Activated T-cell treated with anti-CD3 and anti-CD28 coated beads, Interleukin-2, amount 50 U/mL, for 1 hour (primary cell): ENCODE measurements around the gene TMED5.
"Not testable (repeated sequence)": the region's sequence is repeated elsewhere in the genome, so short reads cannot be mapped to it uniquely, and the experiment has no call there.

Source experiments
- DNase-seq: peaks from one replicate; pipeline ENCODE4 v3.0.0-alpha.2; 2020

The TMED5 gene

DNA sequence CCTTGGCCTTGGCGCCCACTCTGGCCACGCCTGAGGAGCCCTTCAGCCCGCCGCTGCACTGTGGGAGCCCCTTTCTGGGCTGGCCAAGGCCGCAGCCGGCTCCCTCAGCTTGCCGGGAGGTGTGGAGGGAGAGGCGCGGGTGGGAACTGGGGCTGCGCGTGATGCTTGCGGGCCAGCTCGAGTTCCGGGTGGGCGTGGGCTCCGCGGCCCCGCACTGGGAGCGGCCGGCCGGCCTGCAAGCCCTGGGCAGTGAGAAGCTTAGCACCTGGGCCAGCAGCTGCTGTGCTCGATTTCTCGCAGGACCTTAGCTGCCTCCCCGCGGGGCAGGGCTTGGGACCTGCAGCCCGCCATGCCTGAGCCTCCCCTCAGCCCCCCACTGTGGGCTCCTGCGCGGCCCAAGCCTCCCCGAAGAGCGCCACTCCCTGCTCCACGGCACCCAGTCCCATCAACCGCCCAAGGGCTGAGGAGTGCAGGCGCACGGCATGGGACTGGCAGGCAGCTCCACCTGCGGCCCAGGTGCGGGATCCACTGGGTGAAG, 10.0 kb downstream of the TMED5 start:
- DNase-seq: not testable (repeated sequence)

DNA sequence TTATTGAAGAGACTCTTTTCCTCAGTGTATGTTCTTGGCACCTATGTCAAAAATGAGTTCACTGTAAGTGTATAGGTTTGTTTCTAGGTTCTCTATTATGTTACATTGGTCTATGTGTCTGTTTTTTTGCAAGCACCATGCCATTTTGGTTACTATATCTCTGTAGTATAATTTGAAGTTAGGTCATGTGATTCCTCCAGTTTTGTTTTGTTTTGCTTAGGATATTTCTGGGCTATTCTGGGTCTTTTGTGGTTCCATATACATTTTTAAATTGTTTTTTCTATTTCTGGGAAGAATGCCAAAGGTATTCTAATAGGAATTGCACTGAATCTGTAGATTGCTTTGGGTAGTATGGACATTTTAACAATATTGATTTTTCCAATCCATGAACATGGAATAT, 13.2 kb downstream of the TMED5 start:
- DNase-seq: no peak

DNA sequence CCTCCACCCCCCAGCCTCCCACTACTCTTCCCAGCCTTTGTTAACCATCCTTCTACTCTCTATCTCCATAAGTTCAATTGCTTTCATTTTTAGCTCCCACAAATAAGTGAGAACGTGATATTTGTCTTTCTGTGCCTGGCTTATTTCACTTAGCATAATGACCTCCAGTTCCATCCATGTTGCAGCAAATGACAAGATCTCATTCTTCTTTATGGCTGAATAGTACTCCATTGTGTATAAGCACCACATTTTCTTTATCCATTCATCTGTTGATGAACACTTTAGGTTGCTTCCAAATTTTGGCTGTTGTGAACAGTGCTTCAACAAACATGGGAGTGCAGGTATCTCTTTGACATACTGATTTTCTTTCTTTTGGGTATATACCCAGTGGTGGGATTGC, 14.3 kb downstream of the TMED5 start:
- DNase-seq: not testable (repeated sequence)

DNA sequence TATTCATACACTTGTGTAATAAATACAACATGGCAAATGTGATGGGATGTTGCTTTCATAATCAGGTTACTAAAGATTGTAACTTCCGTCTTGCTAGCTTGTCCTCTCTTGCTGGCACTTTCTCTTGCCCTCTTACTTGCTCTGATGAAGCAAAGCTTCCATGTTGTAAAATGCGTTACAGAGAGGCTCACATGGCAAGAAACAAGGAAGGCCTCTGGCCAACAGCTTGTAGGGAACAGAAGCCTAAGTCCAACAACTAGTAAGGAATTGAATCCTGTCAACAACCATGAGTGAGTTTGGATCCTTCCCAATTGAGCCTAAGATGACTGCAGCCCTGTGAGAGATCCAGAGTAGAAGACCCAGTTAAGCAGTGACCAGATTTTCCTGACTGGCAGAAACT, 15.4 kb downstream of the TMED5 start:
- no peak for DNase-seq

DNA sequence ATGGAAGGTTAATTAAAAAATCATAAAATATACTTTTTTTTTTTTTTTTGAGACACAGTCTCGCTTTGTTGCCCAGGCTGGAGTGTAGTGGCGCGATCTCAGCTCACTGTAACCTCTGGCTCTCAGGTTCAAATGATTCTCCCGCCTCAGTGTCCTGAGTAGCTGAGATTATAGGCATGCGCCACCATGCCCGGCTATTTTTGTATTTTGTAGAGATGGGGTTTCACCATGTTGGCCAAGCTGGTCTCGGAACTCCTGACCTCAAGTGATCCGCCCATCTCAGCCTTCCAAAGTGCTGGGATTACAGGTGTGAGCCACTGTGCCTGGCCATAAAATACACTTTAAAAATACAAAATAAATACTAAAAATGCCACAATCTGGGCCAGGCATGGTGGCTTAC, 16.9 kb downstream of the TMED5 start:
- not testable (repeated sequence) for DNase-seq

DNA sequence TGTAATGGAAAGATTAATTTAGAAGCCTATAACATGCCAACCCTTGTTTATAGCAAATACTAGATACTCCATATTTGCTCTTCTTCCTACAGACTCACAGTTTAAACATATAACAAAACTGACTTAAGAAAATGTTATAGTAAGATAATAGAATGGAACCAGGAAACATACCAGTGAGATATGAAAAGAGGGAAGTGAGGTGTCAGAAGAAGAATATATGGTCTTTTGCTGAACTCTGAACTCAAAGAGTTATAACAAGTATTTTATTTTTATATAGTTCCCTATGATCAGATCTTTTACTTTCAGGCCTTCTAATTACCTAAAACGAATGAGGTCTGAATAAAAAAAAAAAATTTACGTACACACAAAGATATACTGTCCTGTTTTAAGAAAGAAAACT, 20.9 kb downstream of the TMED5 start:
- no peak for DNase-seq

DNA sequence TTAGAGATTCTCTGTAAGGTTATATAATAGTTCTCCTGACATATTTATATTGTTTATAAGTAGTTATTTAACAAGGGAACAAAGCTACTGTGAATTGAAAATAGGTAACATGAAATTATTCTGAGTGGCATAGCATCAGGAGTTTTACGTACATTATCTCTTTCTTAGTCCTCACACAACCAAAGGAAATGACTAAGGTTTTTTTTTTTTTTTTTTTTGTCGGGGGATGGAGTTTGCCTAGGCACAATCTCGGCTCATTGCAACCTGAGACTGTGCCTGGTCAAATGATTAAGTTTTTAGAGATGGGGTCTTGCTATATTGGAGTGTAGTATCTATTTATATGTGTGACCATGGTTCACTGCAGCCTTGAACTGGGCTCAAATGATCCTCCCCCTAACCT, 24.9 kb downstream of the TMED5 start:
- DNase-seq: no peak

DNA sequence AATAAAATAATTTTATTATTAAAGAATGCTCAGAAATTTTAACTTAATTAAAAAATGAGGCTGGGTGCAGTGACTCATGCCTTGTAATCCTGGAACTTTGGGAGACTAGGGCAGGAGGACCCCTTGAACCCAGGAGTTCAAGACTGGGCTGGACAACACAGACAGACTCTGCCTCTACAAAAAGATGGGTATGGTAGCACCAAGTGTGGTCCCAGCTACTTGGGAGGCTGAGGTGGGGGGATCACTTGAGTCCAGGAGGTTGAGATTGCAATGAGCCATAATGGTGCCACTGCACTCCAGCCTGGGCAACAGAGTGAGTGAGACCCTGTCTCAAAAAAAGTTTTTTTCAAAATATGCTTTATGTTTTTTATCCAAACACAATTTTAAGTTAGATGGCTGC, 25.3 kb downstream of the TMED5 start:
- DNase-seq: no peak

DNA sequence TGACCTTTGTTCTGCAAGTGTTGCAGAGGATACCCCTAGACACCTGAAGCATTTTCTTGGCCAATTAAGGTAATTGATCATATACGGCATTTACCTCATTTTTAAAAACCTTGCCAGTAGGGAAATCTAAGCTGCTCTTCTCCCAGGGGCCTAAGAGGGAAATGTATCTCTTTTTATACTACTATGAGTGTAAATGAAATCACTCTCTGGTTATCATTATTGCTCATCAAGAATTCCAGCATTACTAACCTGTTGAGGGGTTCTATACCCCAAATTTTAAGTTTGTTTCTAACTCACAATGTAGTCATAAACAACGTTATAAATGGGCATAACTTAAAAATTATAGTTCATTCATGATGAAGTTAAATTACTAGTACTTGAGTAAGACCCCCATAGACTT, 27.4 kb downstream of the TMED5 start:
- no peak for DNase-seq

DNA sequence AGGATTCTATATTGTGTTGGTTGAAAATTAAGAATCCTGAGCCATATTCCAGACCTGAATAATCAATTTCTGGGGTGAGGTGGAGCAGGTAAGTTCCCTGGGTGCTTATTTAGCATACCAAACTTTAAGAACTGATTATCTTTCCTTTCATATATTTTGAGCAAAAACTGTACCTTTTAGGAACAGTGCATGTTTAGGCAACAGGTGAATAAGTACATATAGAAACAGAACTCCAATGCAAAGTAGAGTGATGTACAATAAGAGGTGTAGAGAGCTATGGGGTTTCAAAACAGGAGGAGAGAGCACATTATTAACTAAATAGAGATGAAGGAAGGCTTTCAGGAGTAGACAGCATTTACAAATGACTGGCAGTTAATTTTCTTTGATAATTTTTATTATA, 28.7 kb downstream of the TMED5 start:
- no peak for DNase-seq

DNA sequence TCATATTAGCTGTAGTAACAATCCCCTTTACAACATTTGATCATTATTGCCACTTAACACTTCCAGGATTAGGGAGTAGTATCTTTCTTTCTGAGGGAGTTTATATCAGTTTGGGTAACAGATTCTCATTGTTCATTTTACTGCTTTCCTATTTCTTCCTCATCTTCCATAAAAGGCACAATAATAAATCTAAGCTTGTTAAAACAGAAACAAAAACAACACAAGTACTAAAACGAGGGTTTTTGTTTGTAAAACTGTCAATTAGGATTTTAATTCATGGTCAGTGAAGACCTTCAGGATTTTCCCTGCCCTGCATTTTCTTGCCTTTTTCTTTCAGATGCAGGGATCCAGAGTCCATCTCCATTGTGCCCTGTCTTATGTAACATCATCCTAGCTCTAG, 29.5 kb downstream of the TMED5 start:
- no peak for DNase-seq

DNA sequence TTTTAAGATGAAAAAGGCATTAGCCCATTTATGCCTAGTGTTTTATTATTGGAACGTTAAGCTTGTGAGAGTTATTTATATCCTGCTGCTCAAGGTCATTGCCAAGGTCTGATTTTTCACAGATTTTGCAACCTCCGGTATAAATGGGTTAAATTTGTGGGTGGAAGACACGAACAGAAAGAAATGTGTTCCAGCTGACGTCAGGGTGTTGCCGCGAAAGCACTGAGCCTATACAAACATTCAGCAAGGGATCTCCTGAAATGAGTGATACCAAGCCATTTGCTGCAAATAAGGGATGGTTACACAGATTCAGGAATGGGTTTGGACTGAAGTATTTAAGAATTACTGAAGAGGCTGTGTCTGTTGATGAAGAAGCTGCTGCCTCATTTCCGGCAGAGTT, 32.2 kb downstream of the TMED5 start:
- no peak for DNase-seq

DNA sequence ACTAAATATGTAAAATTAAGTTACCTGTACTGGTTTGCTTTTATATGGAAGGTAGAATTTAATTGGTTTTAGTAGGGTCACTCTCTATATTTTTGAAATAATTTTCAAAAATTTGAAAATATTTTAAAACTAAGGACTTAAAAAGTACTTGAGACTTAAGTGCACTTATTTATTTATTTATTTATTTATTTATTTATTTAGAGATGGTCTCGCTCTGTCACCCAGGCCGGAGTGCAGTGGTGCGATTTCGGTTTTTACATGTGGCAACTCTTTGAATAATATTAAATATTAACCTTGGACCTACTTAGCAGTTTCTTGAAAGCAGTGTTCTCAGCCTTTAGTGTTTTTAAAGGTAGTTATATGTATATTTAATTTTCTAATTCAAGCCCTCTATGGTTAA, 36.4 kb downstream of the TMED5 start:
- no peak for DNase-seq

DNA sequence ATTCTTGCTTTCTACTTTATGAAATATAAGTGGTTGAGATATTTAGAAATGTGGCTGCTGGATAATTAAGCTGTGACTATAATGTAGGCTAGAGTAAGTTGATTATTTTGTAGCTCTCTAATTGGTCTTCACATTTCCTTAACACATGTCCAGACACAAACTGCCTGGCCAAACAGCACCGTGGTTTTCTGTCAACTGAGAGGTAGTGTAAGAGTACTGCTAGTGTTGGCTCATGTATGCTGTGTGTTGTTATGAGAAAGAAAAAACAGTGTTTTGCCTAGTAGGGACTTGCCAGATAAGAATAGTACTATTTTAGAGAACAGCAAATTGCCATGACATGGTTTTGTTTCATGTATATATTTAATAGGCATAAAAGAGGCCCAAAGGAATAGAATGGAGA, 37.1 kb downstream of the TMED5 start:
- DNase-seq: no peak

DNA sequence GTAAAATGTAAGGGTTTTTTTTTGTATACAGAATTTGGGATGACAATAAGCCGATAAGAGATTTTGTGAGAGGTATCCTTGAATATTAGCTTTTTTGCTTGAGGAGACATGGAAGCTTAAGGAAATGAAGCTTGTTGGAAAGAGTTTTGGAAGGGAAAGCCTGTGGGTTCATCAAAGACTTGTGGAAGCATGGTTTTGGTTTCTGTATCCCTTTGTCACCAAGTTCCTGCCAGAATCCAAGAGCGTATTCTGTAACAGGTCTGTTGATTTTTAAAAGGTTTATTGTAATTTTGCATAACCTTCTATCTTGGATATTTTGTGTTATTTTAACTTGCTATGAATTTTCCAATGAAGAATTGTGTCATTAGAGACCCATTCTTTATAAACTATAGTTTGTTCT, 38.1 kb downstream of the TMED5 start:
- no peak for DNase-seq

DNA sequence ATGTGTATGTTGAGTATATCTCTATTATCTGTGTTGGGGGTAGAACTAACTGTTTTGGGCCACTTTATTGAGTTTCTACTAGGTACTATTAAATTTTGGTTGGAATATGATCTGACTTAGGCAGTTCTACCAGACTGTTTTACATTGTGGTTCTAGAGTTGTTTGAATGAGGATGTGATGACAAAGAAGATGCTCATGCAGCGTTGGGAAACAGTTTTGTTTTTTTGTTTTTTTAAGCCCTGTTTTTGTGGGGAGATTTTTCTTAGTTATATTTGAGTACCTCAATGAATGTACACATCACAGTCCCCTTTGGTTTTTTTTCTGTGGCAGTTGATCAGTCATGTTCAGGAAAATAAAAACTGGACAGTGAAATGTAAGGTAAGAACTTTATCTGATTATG, 40.1 kb downstream of the TMED5 start:
- no peak for DNase-seq

DNA sequence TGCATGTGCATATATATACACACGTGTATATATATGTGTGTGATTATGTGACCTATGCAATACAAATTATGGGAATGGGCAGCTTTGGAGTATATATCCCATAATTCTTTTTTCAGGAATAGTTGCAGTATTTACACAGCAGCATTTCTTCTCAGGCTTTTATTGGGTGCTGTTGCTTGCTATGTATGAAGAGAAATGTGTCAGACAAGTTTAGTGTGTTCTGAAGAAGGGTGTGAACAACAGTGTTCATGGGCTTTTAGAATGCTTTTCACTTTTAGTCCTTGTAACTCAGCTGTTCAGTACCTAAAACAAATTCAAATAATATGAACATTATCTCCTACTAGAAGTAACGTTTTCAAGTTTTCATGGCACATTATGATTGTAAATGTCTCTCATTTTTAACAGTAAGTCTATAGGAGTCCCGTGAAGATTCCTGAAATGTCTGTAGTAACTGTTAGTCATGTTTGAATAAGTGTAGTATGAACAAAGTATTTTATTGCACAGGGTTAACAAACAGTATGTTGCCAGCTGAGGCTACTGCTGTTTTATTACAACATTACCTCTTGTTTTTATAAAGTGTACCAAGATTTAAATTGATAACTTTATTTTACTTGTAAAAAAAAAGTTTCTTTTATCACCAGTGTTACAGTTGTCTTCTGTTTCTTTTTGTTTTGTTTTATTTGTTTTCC, 42.5 kb downstream of the TMED5 start:
- DNase-seq: no peak

DNA sequence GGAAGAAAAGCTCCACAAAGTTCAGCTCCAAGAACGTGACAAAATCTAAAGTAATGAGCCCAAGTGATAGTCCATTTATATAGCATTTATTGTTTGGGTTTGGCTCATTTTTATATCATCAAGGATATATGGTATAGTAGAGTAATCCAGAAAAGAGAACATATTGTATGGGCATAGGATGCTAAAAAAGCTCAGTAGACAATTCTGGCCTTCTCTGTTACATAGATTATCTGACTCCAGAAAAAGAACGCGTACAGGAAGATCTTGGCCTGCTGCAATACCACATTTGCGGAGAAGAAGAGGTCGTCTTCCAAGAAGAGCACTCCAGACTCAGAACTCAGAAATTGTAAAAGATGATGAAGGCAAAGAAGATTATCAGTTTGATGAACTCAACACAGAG, 43.8 kb downstream of the TMED5 start:
- DNase-seq: no peak

DNA sequence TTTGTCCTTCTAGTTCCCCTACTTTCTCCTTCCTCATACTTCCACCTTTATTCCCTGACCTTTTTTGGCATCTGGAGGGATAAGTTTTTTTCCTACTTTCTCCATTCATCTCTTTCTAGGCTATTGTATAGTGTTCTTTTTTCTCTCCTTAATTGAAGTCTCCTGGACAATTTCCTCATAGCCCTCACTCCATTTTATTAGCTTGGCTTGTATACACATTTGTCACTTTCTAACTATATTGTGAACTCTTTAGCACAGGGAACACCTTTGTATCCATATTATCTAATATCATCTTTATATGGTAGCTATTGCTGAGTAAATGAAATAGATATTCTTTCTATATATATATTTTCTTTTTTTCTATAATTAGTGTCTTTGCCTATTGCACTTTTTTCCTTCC, 47.6 kb downstream of the TMED5 start:
- no peak for DNase-seq

DNA sequence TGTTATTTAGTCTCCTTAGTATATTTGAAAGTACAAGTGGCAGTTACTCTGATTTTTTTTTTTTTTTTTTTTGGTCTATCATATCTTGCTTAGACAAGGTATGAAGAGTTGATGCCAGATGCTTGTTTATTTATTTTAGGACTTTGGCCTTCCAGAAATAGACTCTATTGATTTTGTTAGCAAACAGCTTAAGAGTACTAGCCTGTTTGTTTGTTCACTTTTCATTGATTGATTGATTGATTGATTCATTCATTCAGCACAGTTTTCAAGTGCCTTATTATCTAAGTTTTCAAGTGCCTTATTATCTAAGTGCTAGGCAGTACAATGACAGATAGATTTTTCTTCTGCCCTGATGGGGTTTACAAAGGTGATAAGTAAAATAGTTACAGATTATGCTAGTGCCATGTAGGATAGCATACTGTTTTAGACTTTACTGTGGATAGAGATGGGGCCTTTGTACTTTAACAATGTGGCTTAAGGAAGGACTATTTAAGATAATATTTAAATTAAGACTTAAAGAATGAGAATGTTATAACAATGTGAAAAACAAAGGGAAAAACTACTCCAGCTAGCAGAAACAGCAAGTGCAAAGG, 50.6 kb downstream of the TMED5 start:
- DNase-seq: no peak

DNA sequence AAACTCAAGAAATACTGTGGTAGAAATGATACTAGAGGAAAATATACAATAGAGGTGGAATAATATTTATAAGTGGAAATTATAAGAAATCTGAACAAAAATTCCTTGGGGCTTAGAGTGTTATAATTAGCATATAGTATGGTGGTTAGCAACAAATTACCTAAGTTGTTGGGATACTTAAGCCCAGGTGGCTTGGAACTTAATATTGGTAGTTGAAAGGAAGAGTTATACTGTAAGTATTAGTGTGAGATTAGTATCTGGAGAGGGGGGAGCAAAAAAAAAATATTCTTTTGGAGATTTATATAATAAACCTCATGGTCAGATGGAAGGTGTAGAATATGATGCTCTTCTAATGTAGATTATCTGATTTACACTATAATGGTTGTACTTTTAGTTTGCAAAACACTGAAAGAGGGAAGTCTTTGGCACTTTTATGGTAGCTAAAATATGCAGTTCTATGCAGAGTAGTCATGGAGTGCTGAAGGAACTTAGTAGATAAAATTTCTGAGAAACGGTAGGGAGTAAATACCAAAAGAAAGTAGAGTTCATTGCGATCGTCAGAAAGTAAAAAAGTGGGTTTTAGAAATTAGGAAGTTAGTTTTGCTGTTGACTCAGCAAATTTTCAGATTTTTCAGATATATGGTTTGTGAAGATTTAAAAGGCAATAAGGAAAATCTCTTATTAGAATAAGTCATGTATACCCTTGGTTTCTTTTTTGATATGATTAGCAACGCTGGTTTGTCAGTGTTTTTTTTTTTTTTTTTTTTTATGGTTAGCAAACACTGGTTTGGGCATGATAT, 55.5 kb downstream of the TMED5 start:
- no peak for DNase-seq

DNA sequence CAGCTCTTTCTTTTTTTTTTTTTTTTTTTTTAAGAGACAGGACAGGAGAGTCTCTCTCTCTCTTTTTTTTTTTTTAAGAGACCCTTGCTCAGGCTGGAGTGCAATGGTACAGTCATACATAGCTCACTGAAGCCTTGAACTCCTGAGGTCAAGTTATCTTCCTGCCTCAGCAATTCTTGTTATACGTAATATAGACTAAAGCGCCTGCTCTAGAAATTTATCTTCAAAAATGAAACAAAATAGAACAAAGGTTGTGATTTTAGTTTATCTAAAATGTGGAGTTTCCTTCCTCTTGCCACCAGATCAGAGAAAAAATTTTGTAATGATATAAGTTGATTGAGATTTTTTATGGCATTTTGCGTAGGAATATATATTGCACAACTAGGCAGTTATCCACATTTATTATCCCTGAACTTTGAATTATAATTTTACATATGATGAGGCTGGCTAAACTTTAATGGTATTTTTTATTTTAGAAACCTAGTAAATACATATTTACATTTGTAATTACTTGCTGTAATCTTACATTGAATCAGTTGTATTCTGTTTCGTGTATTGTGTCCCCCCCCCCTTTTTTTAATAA, 56.9 kb downstream of the TMED5 start:
- DNase-seq: no peak

DNA sequence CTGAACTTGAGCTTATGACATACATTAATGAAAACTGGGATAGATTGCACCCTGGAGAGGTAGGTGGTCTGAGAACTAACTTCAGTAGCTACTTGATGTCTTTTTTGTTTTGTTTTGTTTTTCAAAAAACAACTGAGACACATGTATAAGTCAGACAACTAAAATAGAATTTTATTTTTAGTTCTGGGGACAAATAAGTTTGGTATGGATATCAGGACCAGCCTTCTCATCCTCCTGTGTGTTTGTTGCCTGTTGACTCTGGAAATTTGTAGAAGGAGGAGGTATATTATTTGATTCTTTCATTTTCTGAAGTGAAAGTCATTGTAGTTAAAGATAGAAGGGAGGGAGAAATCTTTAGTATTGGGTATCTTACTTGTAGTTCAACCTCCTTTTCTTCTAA, 59.6 kb downstream of the TMED5 start:
- no peak for DNase-seq

DNA sequence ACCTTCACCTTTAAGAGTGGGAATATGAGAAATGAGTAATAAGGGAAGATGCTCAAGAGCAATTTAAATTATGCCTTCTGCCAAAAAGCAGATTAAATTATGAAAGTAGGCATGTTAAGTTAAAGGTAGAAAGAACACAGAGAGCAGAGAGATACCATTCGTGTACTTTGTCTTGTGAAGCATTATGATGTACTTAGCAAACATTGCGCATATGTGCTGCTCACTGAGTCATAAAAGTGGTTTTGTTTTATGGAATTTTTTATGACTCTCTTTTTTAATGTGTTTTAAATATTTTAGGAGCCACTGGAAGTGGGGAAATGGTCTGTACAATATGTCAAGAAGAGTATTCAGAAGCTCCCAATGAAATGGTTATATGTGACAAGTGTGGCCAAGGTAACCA, 65.8 kb downstream of the TMED5 start:
- no peak for DNase-seq
